ENCODE measurements around the gene L2HGDH.

L2HGDH gene

GRCh38 chr14:50303744-50304471 is 8.1 kb downstream of the L2HGDH start:
- Mint-ChIP-seq H3K27me3 (ENCODE audit: low read depth, poor library complexity) (peaks cover 3% of the 10 kb centered on the region), H3K27ac (no peak overlapping the region), H3K36me3 (ENCODE audit: low read depth) (peaks cover 62% of the 10 kb centered on the region), H3K4me3 (no peak overlapping the region), H3K4me1 (no peaks in the 10 kb centered on the region), H3K9me3 (peaks cover 17% of the 10 kb centered on the region)
- TF ChIP-seq CTCF (IDR thresholded peaks at IDR 0.05): no peak
- DNase-seq: no peak

GRCh38 chr14:50301914-50302313 is 10.1 kb downstream of the L2HGDH start:
- Mint-ChIP-seq H3K4me1 (no peaks in the 10 kb centered on the region), H3K9me3 (peaks cover 17% of the 10 kb centered on the region), H3K27ac (peak overlapping the region; percentile 10), H3K27me3 (ENCODE audit: low read depth, poor library complexity) (peaks cover 8% of the 10 kb centered on the region), H3K36me3 (ENCODE audit: low read depth) (peaks cover 63% of the 10 kb centered on the region), H3K4me3 (no peak overlapping the region)
- TF ChIP-seq CTCF (IDR thresholded peaks at IDR 0.05): no peak
- DNase-seq: no peak

GRCh38 chr14:50299585-50299984 is 12.4 kb downstream of the L2HGDH start:
- no peak for TF ChIP-seq CTCF (IDR thresholded peaks at IDR 0.05)
- Mint-ChIP-seq H3K36me3 (ENCODE audit: low read depth) (peaks cover 52% of the 10 kb centered on the region), H3K4me1 (no peaks in the 10 kb centered on the region), H3K9me3 (peaks cover 8% of the 10 kb centered on the region), H3K27me3 (ENCODE audit: low read depth, poor library complexity) (peaks cover 8% of the 10 kb centered on the region), H3K4me3 (no peak overlapping the region), H3K27ac (peak overlapping the region; percentile 34)
- DNase-seq: no peak

GRCh38 chr14:50290306-50290705 is 21.7 kb downstream of the L2HGDH start:
- no peaks in the 10 kb centered on the region for H3K27me3 Mint-ChIP-seq (ENCODE audit: low read depth, poor library complexity)
- no peak overlapping the region for H3K27ac Mint-ChIP-seq
- TF ChIP-seq CTCF (IDR thresholded peaks at IDR 0.05): no peak
- H3K4me3 Mint-ChIP-seq: no peak overlapping the region
- H3K4me1 Mint-ChIP-seq: no peaks in the 10 kb centered on the region
- no peak for DNase-seq
- H3K36me3 Mint-ChIP-seq (ENCODE audit: low read depth): peaks cover 56% of the 10 kb centered on the region
- peaks cover 3% of the 10 kb centered on the region for H3K9me3 Mint-ChIP-seq

- H3K27me3 Mint-ChIP-seq (ENCODE audit: low read depth, poor library complexity): no peaks in the 10 kb centered on the region
- no peak for DNase-seq
- no peaks in the 10 kb centered on the region for H3K4me1 Mint-ChIP-seq
- no peak overlapping the region for H3K4me3 Mint-ChIP-seq
- peaks cover 51% of the 10 kb centered on the region for H3K36me3 Mint-ChIP-seq (ENCODE audit: low read depth)
- H3K9me3 Mint-ChIP-seq: peaks cover 3% of the 10 kb centered on the region
- H3K27ac Mint-ChIP-seq: no peak overlapping the region
- no peak for TF ChIP-seq CTCF (IDR thresholded peaks at IDR 0.05)
These were observed 23.9 kb downstream of the L2HGDH start for GRCh38 chr14:50288146-50288545.

- H3K9me3 Mint-ChIP-seq: peaks cover 3% of the 10 kb centered on the region
- TF ChIP-seq CTCF (IDR thresholded peaks at IDR 0.05): no peak
- no peaks in the 10 kb centered on the region for H3K27me3 Mint-ChIP-seq (ENCODE audit: low read depth, poor library complexity)
- H3K4me1 Mint-ChIP-seq: no peaks in the 10 kb centered on the region
- DNase-seq: no peak
- peak overlapping the region; percentile 66 for H3K27ac Mint-ChIP-seq
- peaks cover 45% of the 10 kb centered on the region for H3K36me3 Mint-ChIP-seq (ENCODE audit: low read depth)
- no peak overlapping the region for H3K4me3 Mint-ChIP-seq
These were observed 26.2 kb downstream of the L2HGDH start for GRCh38 chr14:50285861-50286260.
